ENCODE results near the gene KCNQ2.

Gene KCNQ2

DNA sequence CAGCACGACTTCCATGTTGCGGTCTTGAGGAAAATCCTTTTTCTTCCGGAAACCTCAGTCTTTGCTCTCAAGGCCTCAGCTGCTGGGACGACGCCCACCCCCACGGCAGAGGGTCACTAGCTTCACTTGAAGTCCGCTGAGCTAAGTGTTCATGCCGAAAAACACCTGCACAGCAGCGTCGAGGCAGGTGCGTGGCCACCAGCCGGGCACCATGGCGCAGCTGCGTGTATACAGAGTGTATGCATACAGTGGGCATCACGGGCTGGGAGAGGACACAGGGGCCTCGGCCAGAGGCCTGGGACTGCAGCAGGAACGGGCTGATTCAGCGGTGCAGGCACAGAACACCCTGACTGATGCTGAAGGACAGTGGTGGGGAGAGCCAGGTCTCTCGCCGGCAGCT, 20.1 kb downstream of the KCNQ2 start:
- no peak for DNase-seq

DNA sequence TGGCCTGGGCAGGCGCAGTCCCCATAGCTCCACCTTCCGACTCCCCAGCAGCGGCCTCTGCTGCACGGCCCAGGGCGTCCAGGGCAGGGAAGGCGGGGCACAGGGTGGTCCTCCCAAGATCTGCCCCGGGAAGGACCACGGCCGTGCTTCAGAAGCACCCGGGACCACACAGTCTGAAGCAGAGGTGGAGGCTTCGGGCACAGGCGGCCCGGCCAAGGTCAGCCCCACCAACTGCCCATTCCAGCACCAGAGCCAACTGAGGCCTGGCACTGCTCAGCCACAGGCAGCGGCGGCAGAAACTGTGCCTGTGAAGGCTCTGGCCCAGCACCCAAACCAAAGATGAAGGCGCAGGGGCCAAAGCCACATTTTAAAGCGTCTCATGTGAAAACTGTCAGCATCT, 20.6 kb downstream of the KCNQ2 start:
- DNase-seq, result no peak

DNA sequence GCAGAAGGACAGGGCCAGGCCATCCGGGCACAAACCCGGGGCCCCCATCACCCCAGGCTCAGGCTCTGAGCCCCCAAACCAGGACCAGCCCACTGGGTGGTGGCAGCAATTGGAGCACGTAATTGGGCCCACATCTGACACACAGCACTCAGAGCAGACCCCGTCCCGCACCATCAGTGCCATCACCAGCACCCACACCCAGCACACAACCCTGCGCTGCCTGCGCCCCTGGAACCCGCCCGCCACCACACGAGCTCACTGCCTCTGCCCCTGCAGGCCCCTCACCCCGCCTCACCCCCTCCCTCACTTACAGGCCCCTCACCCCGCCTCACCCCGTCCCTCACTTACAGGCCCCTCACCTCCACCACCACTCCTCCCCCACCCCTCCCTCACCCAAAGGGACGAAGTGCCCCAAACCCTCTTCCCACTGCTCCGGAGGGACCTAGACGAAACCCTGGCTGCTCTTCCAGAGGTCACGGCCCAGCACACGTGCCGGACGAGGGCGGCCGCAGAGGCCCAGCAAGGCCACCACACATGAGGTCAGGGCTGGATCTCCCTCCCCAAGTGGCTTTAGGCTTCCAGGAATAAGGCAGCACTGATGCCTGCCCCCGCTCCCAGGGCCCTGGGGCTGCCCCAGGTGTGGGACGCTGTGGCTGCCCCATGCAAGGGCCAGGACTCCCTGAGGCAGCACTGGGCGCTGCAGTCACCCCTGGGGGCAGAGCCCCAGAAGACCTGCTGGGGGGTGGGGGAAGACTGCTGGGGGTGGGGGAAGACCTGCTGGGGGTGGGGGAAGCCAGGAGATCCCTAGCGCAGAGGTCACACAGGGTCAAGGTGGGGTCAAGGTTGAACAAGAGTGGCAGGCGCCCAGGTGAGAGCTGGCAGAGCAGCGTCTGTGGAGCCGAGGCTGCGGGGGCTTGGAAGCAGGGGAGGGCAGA, 22.4 kb downstream of the KCNQ2 start:
- DNase-seq, result no peak

DNA sequence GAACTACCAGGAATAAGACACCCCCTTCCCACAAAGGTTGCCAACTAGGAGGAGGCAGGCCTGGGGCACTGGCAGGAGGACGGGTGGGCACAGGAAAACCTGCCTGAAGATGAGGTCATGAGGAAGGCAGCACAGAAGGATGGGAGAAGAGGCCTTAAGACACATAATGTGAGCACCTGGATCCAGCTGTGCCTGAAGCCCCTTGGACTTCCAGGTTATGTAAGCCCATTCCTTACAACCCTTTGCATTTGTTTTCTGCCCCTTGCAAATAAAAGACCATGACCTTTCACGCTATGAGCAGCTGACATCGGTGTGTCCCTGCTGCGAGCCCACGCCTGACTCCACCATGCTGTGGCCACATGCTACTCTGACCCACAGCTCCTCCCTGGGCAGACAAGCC, 23.4 kb downstream of the KCNQ2 start:
- no peak for DNase-seq

DNA sequence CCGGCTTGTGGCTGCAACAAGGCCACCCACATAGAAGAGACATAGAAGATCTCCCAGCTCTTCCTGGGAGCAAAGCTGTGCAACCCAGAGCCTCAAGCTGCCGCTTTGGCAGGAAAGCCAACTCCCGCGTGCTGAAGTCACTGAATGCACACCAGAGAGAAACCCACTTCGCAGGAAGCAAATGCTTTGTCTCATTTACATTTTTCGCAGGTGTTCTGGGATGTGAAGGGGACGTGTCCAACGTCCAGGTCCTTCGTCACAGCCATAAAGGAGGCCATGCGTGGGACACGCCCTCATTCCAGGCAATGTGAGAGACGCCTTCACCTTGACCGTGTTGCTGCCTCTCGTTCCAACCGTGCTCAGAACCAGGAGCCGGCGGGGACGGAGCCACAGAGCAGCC, 24.4 kb downstream of the KCNQ2 start:
- no peak for DNase-seq

DNA sequence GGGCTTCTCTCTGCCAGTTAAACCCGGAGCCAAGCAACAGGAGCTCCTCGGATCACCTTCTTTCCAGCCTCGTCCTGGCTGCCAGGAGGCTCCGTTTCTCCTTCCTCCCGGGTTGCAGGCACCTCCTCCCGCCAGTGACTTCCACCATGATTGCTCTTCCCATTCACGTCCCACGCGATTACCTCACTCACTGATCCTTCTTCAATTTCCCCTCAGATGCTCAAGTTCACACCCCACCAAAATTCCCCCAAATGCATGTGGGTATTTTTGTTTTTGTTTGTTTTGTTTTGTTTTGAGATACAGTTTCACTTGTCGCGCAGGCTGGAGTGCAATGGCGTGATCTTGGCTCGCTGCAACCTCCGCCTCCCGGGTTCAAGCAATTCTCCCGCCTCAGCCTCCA, 25.1 kb downstream of the KCNQ2 start:
- DNase-seq, result no peak

DNA sequence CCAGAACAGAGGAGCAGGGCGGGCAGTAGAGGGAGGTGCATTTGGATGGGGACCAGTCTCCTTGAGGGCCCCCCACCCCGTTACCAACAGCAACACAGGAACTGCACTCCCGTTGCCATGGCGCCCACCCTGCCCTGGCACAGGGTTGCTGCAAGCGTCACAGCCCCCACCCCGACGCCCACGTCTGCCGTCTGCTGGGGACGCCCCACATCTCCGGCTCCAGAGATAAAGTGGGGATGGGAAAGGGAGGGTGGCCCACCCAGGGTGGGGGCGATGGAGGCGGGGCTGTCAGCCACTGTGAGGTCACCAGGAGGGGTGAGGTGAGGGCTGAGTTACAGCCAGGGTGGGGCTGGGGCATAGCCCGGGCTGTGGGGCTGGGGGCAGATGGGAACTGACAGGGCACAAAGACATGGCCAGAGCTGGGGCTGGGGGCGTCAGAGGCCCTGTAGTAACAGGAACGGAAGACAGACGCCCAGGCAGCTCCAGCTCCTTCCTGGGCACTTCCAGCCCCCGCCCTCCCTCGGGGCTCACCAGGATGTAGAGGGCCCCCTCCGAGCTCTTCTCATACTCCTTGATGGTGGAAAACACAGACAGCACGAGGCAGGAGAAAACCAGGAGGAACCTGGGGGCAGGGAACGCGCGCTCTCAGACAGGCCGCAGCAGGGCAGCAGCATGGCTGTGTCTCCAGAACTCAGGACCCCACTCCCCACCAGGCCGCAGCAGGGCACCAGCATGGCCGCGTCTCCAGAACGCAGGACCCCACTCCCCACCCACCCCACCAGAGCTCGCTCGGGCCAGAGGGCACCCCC, 26.0 kb downstream of the KCNQ2 start:
- DNase-seq, result no peak

DNA sequence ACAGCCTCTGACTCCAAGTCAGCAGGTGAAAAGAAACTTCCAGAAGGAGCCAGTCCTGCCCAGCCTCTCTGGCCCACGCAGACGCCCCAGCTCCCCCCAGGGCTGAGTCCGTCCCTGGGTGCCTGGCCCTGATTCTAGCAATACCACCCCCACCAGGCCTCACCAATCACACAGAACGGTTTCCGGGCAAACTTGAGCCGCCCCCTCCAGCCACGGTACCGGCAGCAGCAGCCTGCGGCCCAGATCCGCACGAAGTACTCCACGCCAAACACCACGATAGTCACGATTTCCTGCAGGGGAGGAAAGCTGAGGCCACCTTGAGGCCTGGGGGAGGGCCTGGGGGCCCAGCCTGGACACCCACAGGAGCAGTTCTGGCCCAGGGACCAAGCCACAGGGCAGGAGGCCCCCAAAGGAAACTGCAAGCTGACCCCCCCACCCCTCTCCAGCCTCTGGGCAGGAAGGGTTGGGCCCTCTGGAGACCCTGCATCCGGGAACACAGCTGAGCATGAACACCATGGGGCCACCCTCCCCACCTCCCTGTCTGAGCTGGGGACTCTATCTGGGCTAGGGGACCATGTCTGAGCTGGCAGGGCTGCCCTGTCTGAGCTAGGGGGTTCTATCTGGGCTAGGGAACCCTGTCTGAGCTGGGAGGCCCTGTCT, 27.2 kb downstream of the KCNQ2 start:
- DNase-seq, result no peak

DNA sequence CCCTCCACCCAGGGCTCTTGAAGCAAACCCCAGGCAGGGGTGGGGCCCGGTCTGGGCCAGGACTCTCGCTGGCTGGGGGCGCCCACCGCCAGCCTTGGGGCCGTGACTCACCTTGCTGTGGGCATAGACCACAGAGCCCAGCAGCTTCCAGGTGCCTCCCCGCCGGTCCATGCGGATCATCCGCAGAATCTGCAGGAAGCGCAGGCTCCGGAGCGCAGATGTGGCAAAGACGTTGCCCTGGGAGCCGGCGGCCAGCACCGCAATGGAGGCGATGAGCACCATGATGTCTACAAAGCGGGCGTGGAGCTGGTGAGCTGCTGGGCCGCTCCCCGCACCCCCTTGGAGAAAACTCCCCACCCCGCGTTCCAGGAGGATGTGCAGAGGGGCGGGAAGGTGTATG, 27.9 kb downstream of the KCNQ2 start:
- DNase-seq, result no peak

DNA sequence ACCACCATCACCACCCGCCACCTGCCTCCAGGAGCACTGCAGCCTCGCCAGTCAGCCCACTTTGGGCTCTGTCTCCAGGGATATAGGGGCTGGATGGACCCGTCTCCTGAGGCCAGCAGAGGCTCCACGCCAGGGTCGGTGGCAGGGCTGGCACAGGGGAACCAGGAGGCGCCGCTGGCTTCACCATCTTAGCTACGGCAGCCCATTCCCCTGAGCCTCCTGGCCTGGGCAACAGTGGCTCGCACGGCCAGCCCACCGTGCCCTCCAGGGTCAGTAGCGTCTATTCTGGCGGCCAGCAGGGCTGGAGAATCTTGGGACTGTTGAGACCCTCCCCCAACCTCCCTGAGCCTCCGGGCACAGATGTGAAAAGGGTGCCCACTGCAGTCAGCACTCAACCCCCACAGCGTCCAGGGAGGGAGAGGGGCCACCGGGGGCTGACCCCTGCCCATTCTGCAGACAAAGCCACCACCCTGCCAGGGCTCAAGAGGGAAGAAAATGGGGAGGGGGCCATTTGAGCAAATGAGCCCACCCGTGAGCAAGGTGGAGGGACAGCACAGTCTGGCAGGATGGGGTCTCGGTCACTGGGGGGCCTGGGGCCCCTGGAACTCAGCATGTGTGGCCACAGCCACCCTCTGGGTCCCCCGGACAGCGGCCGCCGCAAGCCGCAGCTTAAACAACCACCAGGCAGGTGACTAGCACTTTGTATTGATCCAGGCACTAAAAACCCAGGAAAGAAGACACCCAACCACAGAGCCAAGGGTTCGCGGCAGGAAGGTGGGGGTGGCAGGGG, 28.7 kb downstream of the KCNQ2 start:
- DNase-seq, result no peak

DNA sequence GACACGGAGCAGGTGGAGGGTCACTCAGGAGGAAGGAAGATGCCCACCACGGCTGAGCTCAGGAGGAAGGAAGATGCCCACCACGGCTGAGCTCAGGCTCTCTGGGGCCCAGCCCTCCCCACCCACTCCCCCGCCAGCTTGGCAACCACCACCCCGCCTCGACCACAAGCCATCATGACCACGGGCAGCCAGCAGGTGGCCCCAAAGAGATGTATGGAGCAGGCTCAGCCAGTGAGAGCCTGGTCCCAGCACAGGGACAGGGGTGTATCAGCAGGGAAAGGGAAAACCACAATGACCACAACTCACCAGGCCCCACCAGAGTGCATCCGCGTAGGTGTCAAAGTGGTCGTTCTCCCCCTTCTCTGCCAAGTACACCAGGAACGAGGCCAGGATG, 30.4 kb downstream of the KCNQ2 start:
- peak; percentile 79 for DNase-seq

DNA sequence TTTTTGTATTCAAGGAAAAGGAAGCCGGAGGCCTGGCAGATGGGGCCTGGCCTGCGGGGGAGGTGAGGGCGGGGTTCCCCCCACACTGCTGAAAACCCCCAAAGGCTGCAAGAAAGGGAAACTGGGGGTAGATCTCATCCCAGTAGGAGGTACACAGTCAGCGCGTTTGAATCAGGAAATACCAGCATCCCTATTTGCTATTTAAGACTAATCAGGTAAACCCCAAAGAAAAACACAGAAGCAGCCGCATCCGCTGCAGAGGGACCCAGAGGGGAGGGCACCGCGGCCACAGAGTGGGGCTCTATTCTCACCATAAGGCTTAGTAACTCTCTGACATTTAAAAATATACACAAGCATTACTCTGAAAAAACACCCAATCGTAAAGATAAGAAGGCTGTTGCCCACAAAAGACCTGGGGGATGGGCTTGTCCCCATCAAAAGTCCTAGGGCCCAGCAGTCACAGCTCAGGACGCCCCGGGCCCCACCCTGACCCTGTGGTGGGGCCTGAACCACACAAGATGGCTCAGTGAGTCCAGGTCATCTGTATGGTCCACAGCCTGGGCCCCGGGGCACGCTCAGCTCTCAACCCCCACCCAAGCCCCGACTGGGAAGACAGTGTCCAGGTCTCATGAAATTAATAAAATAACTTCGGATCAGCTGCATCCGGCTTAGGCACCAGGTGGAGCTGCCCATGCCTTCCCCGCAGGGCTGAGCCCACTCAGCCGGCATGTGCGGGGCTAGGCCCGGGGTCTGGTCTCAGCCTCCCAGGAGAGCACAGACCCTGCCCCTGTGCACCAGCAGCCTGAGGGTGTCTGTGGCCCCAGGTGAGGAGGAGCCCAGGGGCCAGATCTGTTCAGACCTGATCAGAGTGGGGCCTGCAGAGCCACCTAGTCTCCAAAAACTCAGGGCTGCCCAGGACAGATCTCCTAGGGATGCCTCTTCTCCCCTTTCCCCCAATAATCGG, 31.0 kb downstream of the KCNQ2 start:
- DNase-seq, result peak; percentile 52

DNA sequence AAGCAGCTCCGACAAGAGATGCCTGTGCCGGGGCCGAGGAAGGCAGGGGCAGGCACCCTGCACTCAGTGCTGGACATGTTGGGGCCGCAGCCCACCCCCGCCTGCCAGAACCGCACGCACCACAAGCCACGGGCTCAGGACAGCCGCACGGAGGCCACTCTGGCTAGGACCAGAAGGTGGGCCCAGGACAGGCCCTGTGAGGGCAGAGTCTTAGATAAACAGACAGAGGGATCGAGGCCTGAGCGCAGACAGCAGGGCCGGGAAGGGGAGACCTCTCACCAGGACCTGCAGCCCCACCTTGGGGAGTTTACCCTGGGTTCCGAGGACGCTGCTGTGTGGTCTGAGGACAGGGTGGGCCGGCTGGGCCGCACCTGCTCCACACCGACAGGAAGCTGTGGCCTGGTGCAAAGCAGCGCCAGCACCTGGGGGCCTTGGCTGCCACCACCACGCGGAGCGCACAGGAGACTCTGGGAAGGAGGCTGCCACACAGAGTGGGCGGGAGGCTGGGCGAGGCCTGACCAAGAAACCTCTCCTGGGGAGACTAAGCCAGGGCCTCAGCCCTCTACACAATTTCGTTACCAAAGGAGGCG, 32.0 kb downstream of the KCNQ2 start:
- no peak for DNase-seq

DNA sequence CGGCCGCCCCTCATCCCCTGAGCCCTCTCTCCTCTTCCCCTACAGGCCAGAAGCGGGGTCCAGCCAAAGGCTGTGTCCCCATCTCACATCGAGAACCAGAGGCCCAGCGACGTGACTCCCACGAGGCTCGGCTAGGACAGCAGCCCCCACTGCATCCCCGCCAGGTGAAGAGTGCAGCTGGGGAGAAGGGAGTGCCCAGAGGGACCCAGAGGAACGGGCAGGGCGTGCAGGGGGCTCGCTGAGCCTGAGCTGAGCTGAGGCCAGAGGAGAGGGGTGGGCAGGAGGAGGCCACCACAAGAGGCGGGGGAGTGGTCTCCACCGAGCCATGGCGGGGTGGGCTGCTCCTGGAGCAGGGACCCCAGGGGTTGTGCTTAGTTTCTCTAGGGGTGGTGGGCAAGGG, 32.6 kb downstream of the KCNQ2 start:
- DNase-seq, result no peak

DNA sequence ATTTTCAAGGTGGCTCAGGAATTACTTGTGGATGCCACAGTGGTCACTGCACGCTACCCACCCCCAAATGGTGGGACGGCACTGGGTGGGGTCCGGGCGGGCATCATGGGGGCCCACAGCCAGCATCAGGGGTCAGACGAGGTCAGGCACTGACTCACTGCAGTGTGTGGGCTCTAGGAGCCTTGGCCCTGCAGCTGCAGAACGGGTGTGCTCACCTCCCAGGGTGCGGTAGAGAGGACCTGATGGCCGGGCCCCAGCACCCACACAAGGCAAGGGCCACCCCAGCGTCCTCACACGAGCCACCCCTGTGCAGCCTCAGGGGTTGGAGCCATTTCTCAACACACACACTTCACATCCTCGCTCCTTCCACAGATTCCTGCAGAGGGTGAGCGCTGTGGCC, 34.3 kb downstream of the KCNQ2 start:
- DNase-seq, result no peak

DNA sequence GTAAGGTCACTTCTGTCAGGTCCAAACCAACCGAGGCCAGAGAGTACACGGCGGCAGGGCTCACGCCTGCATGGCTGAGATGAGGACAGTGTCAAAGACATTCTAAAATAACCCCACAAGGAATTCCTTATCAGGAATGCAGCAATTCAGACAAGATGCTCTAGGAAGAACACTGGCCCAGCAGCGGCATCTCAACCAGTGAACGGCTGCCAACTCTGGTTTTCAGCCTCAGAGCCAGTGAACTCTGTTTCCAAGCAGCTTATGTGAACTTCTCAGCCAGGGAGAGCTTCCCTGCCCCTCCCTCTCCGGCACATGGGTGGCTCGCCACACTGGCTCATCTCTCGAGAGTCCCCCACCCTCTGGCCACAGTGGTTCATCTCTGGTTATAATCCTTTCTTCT, 36.9 kb downstream of the KCNQ2 start:
- DNase-seq, result no peak

DNA sequence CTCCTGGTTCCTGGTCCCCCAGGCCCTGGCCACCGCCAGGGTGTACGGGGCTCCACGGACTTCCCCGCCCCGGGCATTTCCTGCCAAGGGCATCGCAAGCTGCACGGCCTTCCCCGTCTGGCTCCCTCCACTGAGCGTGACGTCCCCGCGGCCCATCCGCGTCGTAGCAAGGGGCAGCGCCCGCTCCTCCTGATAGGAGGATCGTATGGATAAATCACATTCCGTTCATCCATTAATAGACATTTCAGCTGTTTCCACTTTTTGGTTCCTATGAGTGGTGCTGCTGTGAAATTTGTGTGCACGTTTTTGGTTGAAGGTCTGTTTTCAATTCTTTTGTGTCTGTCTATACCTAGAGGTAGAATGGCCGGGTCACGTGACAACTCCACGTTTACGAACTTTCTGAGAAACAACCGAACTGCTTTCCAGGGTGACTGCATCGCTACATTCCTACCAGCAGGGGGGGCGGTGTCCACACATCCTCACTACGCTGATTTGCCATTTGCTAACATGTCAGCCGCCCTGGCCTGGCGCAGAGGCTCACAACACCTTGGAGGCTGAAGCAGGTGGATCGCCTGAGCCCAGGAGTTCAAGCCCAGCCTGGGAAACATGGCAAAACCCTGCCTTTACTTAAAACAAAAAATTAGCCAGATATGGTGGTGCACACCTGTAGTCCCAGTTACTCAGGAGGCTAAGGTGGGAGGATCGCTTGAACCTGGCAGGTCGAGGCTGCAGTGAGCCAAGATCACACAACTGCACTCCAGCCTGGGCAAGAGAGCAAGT, 37.7 kb downstream of the KCNQ2 start:
- DNase-seq, result peak; percentile 87

DNA sequence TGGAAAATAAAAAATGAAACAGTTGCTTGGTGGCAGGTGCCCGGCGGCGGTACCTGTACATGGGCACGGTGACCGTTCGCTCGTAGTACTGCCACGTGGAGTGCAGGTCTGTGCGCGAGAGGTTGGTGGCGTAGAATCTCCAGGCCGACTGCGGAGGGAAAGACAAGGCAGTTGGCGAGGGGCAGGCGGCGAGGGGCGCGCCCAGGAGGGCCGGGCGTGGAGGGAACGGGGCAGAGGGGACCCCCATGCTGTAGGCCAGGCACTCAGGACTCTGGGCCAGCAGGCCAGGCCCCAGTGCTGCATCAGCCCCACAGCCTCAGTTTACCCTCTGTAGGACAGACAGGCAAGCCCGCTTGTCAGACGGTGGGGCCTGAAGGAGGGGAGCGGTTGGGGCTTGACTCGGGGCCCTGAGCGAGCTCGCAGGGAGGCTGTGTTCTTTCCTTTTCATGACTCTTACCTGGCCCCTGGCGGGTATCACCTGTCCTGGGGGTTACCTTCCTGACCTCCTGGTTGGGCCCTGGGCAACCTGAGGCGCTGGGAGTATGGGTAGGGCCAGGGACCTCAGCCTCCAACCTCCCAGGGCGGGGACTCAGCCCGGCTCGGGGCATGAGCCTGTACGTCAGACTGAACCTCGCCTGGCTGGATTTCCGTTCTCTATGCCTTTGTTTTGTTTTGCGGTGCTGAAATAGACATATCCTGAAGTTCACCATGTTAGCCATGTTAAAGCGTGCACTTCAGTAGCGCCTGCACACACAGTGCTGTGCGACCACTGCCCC, 38.5 kb downstream of the KCNQ2 start:
- no peak for DNase-seq

DNA sequence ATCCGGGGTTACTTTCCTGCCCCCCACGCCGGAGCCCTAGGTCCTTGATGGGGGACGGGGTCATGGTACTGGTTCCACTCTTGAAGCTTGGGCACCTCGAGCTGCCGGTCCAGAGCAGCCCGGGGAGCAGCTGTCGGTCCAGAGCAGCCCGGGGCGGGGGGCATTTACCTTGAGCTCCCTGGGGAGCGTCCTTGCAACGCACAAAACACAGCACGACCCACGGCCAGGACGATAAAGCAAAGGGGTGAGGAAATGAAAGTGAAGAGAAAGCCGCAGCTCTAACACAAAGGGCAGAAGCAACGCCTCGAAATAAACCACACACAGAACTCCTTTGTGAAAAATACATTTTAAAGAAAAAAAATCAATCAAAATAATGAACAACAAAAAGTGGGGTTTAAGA, 39.1 kb downstream of the KCNQ2 start:
- DNase-seq, result no peak

Data from OCI-M1 (cell line).